Urinary bladder (tissue), 4 donors: ENCODE measurements around the gene SCAPER. TPM values are rescaled to one million over a fixed set of nuclear protein-coding genes. Genes with fewer than 3 reads are reported as not detected.
"Not testable (repeated sequence)": the region's sequence is repeated elsewhere in the genome, so short reads cannot be mapped to it uniquely, and the experiment has no call there.

Source experiments
- DNase-seq: peaks from one replicate; pipeline ENCODE4 v3.0.0-alpha.2; 2015; ENCODE audit errors: extremely low spot score
- H3K27ac ChIP-seq: one replicate; pipeline ENCODE4 v1.5.1; 2013; ENCODE audit warnings: low read depth, mild to moderate bottlenecking, moderate library complexity
- H3K36me3 ChIP-seq: one replicate; pipeline ENCODE4 v1.6.1; 2013; ENCODE audit warnings: mild to moderate bottlenecking, moderate library complexity; ENCODE audit not compliant: insufficient read depth
- H3K4me1 ChIP-seq: one replicate; pipeline ENCODE4 v1.6.1; 2013; ENCODE audit warnings: mild to moderate bottlenecking, moderate library complexity; ENCODE audit not compliant: insufficient read depth
- H3K4me3 ChIP-seq: one replicate; pipeline ENCODE4 v1.5.1; 2013; ENCODE audit warnings: low read depth, low read length
- WGBS: extraction: QIAGEN DNeasy Blood & Tissue Kit; methylation state at CpG from one replicate; pipeline ENCODE4 v1.1.7; 2013; 5-methylcytosine and 5-hydroxymethylcytosine counted together
- polyA plus RNA-seq: library from polyadenylated mRNA; stranded (reverse); fragments of 200-250 nt; gene quantifications from one replicate; pipeline ENCODE4 v1.2.3, GENCODE V29; 2013
- total RNA-seq: library from RNA; depleted of rRNA; stranded (reverse); fragments of >200 nt; gene quantifications from one replicate; pipeline ENCODE4 v1.2.3, GENCODE V29; 2014
- donor health status: healthy with polysubstance abuse.
- donor health status: healthy.

The SCAPER gene
- total and polyA plus RNA-seq, 2 donors, result 15.1 to 38.3 TPM

- Histone ChIP-seq H3K4me3 (no peak overlapping the region), H3K27ac (no peak overlapping the region), H3K36me3 (no peaks in the 10 kb centered on the region), H3K4me1 (peaks cover 6% of the 10 kb centered on the region)
- no peak for DNase-seq
- 95% methylated on average over 1 of the region's 1 CpG for WGBS
Observed at GRCh38 chr15:76333309-76333708, 571.8 kb downstream of the SCAPER start.

- WGBS, result 100% methylated on average over 1 of the region's 1 CpG
- Histone ChIP-seq H3K4me1 (peaks cover 6% of the 10 kb centered on the region), H3K4me3 (no peak overlapping the region), H3K27ac (no peak overlapping the region), H3K36me3 (no peaks in the 10 kb centered on the region)
- DNase-seq, result no peak
Observed at GRCh38 chr15:76332796-76333195, 572.3 kb downstream of the SCAPER start.

GRCh38 chr15:76330080-76330680, 575.0 kb downstream of the SCAPER start:
- Histone ChIP-seq H3K4me3 (no peak overlapping the region), H3K4me1 (no peaks in the 10 kb centered on the region), H3K27ac (no peak overlapping the region), H3K36me3 (no peaks in the 10 kb centered on the region)
- no peak for DNase-seq
- 77% methylated on average over 7 of the region's 7 CpGs for WGBS

- WGBS, result 73% methylated on average over 4 of the region's 4 CpGs
- no peaks in the 10 kb centered on the region for H3K36me3 ChIP-seq
- H3K4me3 ChIP-seq, result no peak overlapping the region
- no peak overlapping the region for H3K27ac ChIP-seq
- no peaks in the 10 kb centered on the region for H3K4me1 ChIP-seq
- DNase-seq, result no peak
Observed at GRCh38 chr15:76328958-76329357, 576.2 kb downstream of the SCAPER start.

GRCh38 chr15:76328106-76328696, 576.9 kb downstream of the SCAPER start:
- DNase-seq, result no peak
- 62% methylated on average over 8 of the region's 8 CpGs for WGBS
- H3K36me3 ChIP-seq, result no peaks in the 10 kb centered on the region

GRCh38 chr15:76327191-76328105, 577.7 kb downstream of the SCAPER start:
- no peak overlapping the region for H3K4me3 ChIP-seq
- no peaks in the 10 kb centered on the region for H3K36me3 ChIP-seq
- no peaks in the 10 kb centered on the region for H3K4me1 ChIP-seq
- no peak overlapping the region for H3K27ac ChIP-seq
- 78% methylated on average over 8 of the region's 8 CpGs for WGBS
- DNase-seq, result no peak

More at GRCh38 chr15:76328106-76328696, 576.9 kb downstream of the SCAPER start:
- Histone ChIP-seq H3K27ac (no peak overlapping the region), H3K4me3 (no peak overlapping the region), H3K4me1 (no peaks in the 10 kb centered on the region)

GRCh38 chr15:76325704-76326103, 579.4 kb downstream of the SCAPER start:
- no peaks in the 10 kb centered on the region for H3K4me1 ChIP-seq
- H3K27ac ChIP-seq, result no peak overlapping the region
- H3K36me3 ChIP-seq, result no peaks in the 10 kb centered on the region
- 65% methylated on average over 2 of the region's 2 CpGs for WGBS
- no peak for DNase-seq
- no peak overlapping the region for H3K4me3 ChIP-seq

GRCh38 chr15:76324066-76324465, 581.1 kb downstream of the SCAPER start:
- DNase-seq, result no peak
- H3K36me3 ChIP-seq, result no peaks in the 10 kb centered on the region
- no peak overlapping the region for H3K27ac ChIP-seq
- H3K4me1 ChIP-seq, result no peaks in the 10 kb centered on the region
- H3K4me3 ChIP-seq, result no peak overlapping the region
- WGBS, result 53% methylated on average over 3 of the region's 3 CpGs

GRCh38 chr15:76321602-76322001, 583.5 kb downstream of the SCAPER start:
- H3K4me1 ChIP-seq, result no peaks in the 10 kb centered on the region
- H3K4me3 ChIP-seq, result no peak overlapping the region
- H3K36me3 ChIP-seq, result no peaks in the 10 kb centered on the region
- no peak for DNase-seq
- 57% methylated on average over 5 of the region's 5 CpGs for WGBS
- no peak overlapping the region for H3K27ac ChIP-seq

- DNase-seq, result no peak
- H3K36me3 ChIP-seq, result no peaks in the 10 kb centered on the region
- no peak overlapping the region for H3K4me3 ChIP-seq
- H3K27ac ChIP-seq, result no peak overlapping the region
- no peaks in the 10 kb centered on the region for H3K4me1 ChIP-seq
- WGBS, result 39% methylated on average over 10 of the region's 10 CpGs
Observed at GRCh38 chr15:76321171-76321570, 584.0 kb downstream of the SCAPER start.

GRCh38 chr15:76320012-76320411, 585.1 kb downstream of the SCAPER start:
- Histone ChIP-seq H3K36me3 (no peaks in the 10 kb centered on the region), H3K27ac (no peak overlapping the region), H3K4me3 (no peak overlapping the region), H3K4me1 (no peaks in the 10 kb centered on the region)
- no peak for DNase-seq
- WGBS, result 87% methylated on average over 6 of the region's 6 CpGs

- 66% methylated on average over 5 of the region's 5 CpGs for WGBS
- Histone ChIP-seq H3K27ac (no peak overlapping the region), H3K36me3 (no peaks in the 10 kb centered on the region), H3K4me3 (no peak overlapping the region), H3K4me1 (no peaks in the 10 kb centered on the region)
- no peak for DNase-seq
Observed at GRCh38 chr15:76313731-76314130, 591.4 kb downstream of the SCAPER start.

- DNase-seq, H3K4me1 ChIP-seq, H3K27ac ChIP-seq, H3K4me3 ChIP-seq, H3K36me3 ChIP-seq: not testable (repeated sequence)
- WGBS, result 82% methylated on average over 4 of the region's 4 CpGs
Observed at GRCh38 chr15:76313175-76313567, 592.0 kb downstream of the SCAPER start.
